M059J (cell line): ENCODE measurements around the gene C1R. TPM values are rescaled to one million over a fixed set of nuclear protein-coding genes. Genes with fewer than 3 reads are reported as not detected.
"Not testable (repeated sequence)": the region's sequence is repeated elsewhere in the genome, so short reads cannot be mapped to it uniquely, and the experiment has no call there.

Experiments used
- DNase-seq: peaks from one replicate; pipeline ENCODE4 v3.0.0-alpha.2; 2012; ENCODE audit warnings: low read depth
- total RNA-seq: library from RNA; depleted of rRNA; stranded (reverse); fragments of >200 nt; shearing (Covaris generic); gene quantifications from 2 replicates; pipeline ENCODE4 v1.2.3, GENCODE V29; 2014

C1R gene
- total RNA-seq, 1 experiment from 2014 or later, result 112 TPM

DNA sequence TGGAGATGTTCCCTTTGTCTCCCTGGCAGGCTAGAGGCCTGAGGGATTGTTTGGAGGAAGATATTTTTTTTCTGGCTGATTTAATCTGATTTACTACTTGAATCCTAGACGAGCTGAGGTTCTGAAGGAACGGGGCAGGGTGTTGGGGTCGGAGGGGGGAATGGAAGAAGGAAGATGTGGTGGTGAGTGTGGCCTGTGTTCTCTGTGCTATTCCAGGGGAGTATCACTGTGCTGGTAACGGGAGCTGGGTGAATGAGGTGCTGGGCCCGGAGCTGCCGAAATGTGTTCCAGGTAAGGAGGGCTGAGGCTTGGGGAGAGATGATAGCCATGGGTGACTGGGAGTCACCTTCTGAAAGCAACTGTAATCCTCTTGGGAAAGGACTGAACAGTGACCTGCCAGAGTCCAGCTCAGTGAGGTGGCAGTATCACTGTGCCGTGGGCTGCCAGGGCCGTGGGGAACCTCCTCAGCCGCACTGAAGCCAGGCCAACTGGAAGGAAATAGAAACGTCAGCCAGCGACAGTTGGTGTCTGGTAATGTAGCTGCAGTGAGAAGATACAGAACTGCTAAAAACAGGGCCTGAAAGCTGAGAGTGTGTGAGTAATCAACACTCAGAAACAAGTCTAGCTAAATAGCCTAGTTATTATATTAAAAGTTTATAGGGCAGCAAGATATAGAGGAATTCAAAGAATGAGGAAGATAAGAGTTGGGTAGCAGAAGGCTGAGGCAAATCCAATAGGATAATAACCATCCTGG is 23.8 kb downstream of the C1R start:
- DNase-seq, result no peak

DNA sequence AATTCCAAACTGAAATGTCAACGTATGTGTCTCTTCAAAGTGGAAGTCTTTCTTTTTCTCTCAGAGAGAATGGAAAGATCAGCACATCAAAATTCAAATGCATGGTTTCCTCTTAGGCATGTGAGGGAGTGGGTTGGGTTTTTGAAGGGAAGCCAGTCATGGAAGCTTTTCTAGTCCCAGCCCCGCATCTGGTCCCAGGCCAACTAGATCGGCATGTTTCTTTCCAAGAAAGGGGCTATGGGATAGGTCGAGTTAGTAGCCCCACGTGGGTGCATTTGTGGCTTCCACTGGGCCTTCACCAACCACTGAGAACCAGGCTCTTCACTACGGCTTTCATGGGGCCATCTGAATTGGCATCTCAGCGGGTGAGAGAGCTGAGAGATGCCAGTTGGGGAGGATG is 25.1 kb downstream of the C1R start:
- no peak for DNase-seq

DNA sequence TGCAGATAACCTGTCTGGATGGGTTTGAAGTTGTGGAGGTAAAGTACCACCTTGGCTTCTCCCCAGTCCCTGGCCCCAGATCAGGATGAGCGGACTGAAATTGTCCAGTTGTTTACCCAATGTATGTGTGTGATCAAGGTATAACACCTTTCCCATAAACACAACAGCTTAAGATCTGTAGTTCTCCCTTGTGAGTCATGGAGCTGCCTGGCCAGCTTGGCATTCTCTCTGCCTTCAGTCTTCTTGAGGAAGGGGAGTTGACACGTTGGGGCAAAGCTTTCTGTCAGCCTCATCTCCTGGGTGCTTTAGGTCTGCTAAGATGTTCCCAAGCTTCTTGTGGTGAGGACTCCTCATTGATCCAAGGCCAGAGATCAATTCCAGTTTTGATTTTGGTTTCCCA is 25.6 kb downstream of the C1R start:
- DNase-seq, result no peak

DNA sequence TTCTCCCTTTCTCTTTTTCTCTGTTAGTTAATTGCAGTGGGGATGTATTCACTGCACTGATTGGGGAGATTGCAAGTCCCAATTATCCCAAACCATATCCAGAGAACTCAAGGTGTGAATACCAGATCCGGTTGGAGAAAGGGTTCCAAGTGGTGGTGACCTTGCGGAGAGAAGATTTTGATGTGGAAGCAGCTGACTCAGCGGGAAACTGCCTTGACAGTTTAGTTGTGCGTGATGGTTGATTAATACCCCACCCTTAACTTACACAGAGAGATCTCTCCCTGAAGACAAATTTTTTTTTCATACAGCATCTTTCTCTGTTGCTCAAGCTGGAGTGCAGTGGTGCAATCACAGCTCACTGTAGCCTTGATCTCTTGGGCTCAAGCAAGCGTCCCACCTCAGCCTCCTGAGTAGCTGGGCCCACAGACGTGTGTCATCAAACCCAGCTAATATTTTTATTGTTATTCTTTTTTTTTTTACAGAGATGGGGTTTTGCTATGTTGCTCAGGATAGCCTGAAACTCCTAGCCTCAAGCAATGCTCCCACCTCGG is 27.1 kb downstream of the C1R start:
- no peak for DNase-seq

DNA sequence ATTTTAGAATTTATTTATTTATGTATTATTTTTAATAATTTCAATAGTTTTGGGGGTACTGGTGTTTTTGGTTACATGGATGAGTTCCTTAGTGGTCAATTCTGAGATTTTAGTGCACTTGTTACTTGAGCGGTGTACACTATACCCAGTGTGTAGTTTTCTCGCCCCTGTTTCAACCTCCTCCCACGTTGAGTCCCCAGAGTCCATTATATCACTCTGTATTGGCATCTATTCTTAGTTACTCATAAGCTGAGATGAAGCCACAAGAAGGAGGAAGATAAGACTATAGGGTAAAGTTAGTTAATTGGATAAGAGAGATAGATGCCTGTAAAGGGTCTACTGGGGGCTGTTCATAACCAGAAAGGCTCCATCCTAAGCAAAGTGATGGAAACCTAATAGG is 27.7 kb downstream of the C1R start:
- no peak for DNase-seq

DNA sequence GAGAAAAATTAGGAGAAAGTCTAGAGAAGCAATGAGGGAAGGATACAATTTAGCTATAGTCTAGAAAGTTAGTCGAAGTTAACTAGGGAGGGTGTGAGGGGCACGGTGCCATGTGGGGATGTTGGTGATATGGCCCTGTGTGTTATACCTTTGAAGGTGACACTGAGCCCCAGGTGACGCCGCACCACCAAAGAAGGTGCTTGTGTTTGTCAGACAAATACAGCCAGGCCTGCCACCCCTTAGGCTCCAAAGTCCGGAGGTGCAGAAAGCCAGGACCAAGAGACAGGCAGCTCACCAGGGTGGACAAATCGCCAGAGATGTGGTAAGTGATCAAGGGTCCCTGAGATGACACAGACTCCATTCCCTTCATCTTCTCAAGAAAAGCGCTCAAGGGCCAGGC is 30.6 kb downstream of the C1R start:
- no peak for DNase-seq

DNA sequence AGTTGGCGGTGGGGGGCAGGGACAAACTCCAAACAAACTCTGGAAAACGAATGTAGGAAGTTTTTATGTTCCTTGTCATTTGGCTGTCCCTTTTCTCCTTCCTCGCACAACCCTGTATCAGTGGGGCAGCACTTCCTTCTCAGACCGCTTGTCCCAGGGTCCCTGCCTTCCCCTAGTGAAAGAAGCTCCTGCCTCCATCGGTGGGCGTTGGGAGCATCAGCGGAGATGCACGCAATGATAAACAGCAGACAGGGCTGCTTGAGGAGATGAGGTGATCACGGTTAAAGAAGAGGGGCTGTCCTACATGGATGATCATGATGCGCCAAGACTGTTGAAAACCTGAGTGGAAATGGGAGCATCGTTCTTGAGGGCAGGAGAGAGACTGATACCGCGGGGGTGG is 31.1 kb downstream of the C1R start:
- no peak for DNase-seq

DNA sequence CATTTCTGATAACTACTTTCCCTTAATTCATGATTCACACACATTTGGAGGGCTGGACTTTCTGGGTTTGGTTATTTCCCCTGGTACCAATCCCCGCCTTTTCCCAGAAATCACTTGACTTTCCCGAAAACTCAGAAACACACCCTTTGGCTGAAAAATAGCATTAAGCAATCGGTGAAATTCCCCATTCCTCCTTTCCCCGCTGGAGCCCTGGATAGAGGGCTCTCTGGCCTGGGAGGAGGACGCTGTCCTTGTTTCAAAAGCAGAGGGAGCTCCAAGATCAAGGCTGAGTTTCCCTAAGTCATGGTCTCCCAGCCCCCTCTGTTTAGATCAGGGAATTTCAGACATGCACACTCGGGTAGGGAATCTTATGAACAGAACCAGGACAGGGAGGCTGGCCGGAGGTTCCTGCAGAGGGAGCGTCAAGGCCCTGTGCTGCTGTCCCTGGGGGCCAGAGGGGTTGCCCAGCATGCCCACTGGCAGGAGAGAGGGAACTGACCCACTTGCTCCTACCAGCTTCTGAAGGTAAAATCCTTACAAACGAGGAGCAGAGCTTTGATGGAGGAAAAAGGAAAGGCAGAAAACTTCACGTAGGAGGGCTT is 31.8 kb downstream of the C1R start, which contains the start of gene C1S:
Gene C1S (plus strand): TSS at position 366 of the 602 bp plus-strand sequence. CDS start 1,195 bp downstream, outside the sequence.
- peak; percentile 93 for DNase-seq

DNA sequence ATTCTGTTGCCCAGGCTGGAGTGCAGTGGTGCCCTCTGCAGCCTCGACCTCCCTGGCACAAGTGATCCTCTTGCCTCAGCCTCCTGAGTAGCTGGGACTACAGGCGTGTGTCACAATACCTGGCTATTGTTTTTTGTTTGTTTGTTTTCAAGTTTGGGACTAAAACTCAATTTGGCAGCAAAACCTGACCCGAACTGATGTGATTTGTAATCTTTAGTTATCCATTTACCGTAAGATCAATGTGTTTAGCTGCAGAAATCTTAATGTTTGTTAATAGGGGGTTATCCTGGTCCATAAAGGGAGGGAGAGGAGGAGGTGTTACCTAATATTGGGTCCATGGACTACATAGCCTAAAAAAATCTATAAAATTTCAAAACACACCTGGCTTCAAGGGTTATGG is 32.5 kb downstream of the C1R start:
- no peak for DNase-seq

DNA sequence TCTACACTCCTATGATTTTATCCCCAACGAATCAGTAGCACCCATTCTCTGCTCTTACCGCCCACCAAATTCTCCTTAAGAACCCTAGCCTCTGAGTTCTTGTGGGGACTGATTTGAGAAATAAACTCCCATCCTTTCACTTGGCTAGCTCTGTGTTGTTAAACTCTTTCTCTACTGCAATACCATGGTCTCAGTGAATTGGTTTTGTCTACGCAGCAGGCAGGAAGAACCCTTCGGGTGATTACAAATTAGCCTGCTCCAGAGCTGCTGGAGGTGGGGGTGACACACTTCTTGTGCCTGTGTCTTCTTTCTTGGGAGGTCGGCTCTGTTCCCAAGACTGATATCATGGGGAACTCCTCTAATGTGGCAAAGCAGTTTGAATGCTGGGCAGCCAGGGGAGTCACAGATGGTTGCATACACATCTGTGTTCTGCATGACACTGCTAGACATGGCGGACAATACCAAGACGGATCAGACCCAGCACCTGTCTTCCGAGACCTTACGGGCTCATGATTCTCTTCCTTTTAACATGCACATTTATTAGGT is 33.3 kb downstream of the C1R start:
- DNase-seq, result no peak

DNA sequence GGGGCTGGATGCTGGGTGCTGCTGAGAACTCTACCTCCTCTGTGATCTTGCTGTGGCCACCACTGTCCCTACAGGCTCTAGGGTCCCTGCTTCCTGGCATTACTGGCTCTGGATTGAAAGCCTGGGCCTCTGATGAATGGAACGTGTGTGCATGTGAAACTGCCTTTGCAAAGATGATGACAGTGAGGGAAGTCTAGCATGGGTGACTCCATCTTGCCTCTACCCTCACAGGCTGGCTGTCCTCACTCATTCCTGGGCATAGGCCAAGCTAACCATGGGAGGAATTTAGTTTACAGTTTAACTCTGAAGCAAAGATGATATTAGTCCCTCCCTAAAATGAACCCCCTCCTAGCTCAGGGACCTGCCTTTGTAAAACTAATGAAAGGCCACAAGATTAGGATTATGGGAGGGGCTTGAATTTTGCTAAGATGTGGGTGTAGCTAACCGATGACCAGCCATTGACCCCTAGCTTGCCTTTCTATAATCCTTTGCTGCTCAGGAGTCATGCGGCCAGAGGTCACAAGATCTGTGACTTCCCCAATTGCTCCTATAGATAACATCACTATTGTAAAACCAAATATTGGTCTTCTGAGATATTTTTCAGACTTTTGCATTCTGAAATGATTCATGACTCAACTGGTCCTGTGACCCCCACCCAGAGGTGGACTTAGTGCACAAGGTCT is 33.9 kb downstream of the C1R start:
- no peak for DNase-seq

DNA sequence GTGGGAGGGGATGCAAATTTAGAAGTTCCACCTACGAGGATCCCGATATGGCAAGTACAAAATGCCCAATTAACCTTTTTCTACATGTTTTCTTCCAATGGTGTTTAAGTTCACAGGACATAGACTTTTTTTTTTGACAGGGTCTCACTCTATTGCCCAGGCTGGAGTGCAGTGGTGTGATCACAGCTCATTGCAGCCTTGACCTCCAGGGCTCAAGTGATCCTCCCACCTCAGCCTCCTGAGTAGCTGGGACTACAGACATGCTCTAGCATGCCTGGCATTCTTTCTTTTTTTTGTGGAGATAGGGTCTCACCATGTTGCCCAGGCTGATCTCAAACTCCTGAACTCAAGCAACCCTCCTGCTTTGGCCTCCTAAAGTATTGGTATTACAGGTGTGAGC is 36.5 kb downstream of the C1R start:
- DNase-seq, result not testable (repeated sequence)

DNA sequence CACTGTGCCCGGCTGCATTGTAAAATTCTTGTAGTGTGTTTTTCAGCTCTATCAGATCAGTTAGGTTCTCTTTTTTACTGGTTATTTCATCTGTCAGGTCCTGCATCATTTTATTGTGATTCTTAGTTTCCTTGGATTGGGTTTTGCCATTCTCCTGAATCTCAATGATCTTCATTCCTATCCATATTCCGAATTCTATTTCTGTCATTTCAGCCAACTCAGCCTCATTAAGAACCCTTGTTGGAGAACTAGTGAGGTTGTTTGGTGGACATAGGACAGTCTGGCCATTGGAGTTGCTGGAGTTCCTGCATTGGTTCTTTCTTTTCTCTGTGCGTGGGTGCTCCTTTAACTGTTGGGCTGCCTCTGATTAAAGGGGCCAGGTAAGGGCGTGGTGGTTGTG is 37.3 kb downstream of the C1R start:
- DNase-seq, result no peak

DNA sequence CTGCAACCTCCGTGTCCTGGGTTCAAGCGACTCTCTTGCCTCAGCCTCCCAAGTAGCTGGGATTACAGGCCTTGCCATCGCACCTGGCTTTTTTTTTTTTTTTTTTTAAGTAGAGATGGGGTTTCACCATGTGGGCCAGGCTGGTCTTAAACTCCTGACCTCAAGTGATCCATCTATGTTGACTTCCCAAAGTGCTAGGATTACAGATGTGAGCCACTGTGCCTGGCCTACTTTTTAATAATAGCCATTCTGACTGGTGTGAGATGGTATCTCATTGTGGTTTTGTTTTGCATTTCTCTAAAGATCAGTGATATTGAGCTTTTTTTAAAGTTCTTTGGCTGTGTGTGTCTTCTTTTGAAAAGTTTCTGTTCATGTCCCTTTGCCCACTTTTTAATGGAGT is 42.3 kb downstream of the C1R start:
- DNase-seq, result not testable (repeated sequence)

DNA sequence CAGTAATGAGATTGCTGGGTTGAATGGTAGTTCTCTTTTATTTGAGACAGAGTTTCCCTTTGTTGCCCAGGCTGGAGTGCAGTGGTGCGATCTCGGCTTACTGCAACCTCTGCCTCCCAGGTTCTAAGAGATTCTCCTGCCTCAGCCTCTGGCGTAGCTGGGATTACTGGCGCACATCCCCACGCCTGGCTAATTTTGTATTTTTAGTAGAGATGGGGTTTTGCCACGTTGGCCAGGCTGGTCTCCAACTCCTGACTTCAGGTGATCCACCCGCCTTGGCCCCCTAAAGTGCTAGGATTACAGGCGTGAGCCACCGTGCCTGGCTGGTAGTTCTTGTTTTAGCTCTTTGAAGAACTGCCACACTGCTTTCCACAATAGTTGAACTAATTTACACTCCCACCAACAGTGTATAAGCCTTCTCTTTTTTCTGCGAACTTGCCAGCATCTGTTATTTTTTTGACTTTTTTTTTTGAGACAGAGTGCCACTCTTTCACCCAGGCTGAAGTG is 42.7 kb downstream of the C1R start:
- DNase-seq, result not testable (repeated sequence)

DNA sequence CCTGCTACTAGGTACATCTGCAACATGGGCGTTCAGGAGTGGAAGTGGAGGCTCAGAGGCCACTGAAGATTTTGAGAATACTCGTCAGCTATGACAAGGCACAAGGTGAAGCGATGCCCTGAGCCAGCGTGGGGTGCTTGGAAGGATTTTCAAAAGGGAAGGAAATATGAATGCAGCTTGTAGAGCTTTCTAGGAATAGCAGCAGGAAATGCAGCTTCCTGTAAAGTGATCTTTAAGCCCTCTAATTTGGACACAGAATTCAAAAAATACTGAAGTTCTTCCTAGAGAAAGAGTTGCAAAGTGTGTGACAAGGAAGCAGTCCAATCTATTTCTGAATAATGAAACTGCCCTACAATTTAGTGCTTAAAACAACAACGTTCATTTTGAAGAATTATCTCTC is 44.9 kb downstream of the C1R start:
- no peak for DNase-seq

DNA sequence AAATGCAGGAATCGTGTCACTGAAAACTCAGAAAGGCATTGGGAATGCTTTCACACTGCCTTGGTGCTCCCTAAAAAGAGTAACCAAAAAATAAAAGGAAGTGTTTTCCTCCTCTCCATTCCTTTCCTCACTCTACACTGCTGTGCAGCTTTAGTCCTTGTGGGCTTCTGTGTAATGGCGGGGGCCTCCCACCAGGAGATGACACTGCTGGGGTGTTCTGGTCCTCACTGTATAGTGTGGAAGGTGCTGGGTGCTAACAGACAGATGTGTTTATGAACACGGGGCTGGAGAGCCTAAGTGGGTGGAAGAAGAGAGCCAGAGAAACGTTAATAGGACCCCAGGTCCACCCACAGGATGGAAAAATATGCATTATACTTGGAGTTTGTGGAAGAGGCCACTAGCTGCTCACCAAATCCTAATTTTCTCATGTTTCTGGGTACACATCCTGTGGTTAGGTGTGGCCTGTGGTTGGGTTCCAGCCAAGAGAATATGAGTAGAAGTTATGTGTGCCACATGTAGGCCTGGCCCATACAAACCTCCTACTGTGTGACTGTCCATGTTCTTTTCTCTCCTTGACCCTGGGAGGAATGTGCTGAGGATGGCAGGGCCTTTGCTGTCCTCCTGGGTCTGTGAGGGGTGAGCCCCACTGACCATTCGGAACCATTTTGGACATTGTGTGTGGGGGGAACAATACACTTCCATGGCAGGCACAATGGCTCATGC is 45.7 kb downstream of the C1R start:
- DNase-seq, result no peak

DNA sequence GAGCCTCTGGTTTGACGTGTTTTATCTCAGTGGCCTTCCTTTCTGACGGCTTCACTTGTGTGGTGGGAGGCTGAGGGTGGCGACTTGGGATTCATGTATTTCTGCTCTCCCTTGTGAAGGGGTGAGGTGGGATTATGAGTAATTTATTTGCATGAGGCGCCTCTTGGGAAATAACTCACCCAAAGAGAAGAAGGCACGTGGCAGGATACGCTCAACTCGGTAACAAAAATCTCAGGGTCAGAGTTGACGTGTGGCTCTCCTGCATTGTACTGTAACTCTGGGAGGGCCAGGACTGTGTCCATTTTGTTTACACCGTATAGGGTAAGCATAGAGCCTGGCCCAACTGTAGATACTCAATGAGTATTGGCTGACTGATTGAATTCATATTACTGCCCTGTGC is 46.3 kb downstream of the C1R start:
- DNase-seq, result no peak

DNA sequence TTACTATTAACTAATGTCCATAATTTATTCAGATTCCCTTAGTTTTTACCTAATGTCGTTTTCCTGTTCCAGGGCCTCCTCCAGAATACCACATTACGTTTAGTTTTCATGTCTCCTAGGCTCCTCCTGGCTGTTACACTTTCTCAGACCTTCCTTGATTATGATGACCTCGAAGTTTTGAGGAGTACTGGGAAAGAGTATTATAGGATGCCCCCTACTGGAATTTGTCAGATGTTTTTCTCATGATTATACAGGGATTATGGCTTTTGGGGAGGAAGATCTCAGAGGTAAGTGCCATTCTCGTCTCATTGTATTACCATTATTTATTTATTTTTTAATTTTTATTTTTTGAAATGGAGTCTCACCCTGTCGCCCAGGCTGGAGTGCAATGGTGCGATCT is 49.4 kb downstream of the C1R start:
- DNase-seq, result peak; percentile 54

DNA sequence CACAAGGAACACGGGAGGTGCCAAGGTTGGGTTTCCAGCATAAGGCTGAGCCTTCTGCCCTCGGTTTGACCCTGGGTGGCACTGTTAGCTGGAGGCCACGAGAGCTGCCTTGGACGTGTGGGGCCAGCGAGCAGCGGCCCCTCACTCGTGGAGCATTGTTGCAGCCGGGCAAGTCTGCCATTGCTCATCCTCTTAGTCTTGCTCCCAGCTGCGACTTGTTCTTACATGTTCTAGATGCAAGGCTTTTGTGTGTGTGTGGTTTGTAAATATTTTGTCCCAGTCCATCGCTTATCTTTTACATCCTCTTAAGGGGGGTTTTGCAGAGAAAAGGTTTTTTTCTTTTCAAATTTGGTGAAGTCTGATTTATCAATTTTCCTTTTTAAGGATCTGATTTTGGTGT is 52.8 kb downstream of the C1R start:
- DNase-seq, result no peak

DNA sequence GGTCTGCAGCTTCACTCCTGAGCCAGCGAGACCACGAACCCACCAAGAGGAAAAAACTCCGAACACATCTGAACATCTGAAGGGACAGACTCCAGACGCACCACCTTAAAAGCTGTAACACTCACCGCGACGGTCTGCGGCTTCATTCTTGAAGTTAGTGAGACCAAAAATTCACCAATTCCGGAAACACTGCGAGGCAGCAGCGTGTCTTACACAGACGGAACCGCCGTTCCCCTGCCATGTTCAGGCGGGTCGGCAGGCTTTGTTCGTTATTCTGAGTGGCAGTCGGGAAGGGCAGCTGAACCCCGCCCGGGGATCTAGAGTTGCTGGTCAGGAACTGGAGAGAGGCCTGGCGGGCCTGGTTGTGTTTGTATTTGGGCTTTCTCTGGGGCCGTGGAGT is 53.7 kb downstream of the C1R start:
- no peak for DNase-seq

DNA sequence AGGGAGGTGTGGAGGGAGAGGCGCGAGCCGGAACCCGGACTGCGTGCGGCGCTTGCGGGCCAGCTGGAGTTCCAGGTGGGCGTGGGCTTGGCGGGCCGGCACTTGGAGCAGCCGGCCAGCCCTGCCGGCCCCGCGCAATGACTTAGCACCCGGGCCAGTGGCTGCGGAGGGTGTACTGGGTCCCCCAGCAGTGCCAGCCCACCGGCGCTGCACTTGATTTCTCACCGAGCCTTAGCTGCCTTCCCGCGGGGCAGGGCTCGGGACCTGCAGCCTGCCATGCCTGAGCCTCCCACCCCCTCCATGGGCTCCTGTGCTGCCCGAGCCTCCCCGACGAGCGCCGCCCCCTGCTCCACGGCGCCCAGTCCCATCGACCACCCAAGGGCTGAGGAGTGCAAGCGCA is 54.8 kb downstream of the C1R start:
- DNase-seq, result not testable (repeated sequence)
